Measurements from ENCODE around the gene RRP12. TPM values are rescaled to one million over a fixed set of nuclear protein-coding genes. Genes with fewer than 3 reads are reported as not detected.
"Not testable (repeated sequence)": the region's sequence is repeated elsewhere in the genome, so short reads cannot be mapped to it uniquely, and the experiment has no call there.

Gene RRP12
- total RNA-seq, 4 donors from 2014 or later = 14.6 to 30.9 (median 22.6) TPM

GRCh38 chr10:97427571-97428179, 26.5 kb upstream of the RRP12 start:
- 9 to 12% methylated on average over 9 of the region's 9 CpGs for WGBS, 2 donors
- no peak for DNase-seq (ENCODE audit: low spot score in 2 of 2)
- intact Hi-C loops (cut with DNase I; ENCODE audit: low total_unique reads) = loop anchor here (1.0 kb wide), 1 partner anchor 15 kb away; no protein-coding TSS in a partner anchor
- TF ChIP-seq POLR2A (IDR thresholded peaks at IDR 0.05) (no peak), CTCF (IDR thresholded peaks at IDR 0.05) (no peak)
- H3K4me3 ChIP-seq (ENCODE audit: low read depth, poor library complexity, severe bottlenecking) = no peak overlapping the region

DNA sequence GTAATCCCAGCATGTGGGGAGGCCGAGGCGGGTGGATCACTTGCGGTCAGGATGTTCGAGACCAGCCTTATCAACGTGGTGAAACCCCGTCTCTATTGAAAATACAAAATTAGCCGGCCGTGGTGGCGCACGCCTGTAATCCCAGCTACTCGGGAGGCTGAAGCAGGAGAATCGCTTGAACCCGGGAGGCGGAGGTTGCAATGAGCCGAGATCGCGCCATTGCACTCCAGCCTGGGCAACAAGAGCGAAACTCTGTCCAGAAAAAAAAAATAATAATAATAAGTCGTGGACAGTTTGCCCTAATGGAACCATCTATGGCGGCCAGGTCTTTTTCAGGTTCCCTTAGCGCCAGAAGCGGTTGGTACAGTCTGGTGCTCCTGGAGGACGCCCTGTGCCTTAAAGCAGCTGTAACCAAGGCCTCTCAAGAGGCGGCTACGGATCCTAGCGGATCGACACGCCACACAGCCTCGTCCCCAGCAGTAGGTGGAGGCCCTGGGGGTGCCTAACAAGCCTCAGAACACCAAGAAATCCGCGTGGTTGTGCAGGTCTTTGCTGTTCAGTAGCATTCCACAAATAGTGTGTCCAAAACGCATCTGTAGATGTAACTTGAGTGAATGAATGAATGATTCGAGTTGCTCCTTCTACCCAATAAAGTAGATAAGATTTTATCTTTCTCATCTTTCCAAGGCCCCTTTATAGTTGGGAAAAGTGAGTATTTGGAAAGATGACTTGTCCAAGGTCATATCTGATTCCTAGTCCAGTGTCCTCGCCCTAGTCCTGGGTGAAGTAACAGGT, 25.8 kb upstream of the RRP12 start:
- H3K4me3 ChIP-seq (ENCODE audit: low read depth, poor library complexity, severe bottlenecking) = peak overlapping the region; percentile 71
- WGBS, 2 donors = 11 to 15% methylated on average over 32 to 34 of the region's 34 CpGs
- DNase-seq (ENCODE audit: low spot score in 2 of 2) = no peak
- intact Hi-C loops (cut with DNase I; ENCODE audit: low total_unique reads) = no loop called here
- TF ChIP-seq POLR2A (IDR thresholded peaks at IDR 0.05) (no peak), CTCF (IDR thresholded peaks at IDR 0.05) (no peak)

DNA sequence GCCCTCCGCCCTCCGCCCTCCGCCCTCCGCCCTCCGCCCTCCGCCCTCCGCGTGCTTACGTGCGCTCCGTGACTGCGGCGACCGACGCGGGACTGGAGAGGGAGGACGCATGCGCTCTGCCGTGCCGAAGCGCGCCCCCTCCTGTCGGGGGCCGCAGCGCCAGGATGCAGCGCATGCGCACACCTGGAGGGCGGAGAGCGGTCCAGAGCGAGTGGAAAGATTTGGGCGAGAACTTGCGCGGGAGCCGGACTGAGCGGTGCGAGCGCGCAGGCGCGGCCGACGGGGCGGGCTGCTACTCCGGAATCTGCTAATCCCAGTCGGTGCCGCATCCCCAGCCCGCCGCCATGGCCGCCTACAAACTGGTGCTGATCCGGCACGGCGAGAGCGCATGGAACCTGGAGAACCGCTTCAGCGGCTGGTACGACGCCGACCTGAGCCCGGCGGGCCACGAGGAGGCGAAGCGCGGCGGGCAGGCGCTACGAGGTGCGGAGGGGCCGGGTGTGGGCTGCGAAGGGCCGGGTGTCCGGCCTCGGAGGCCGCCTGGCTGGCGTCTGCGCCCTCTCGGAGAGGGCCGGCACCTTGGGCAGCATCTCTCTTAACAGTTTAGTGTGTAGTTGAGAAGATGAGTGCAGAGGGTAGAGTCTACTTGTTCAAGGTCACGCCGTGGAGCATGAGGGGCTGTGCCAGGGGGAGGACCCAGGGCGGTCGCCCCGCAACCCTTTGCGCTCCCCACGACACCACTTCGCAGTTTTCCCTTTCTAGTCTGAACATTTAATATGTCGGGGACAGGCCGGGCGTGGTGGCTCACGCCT, 25.0 kb upstream of the RRP12 start, which contains the start of gene PGAM1:
Gene PGAM1, plus strand, starts transcription at position 228 of the 812 bp plus-strand sequence. Its CDS starts 117 bp downstream, at position 345.
- WGBS, 2 donors = 0% methylated on average over 14 to 40 of the region's 90 CpGs
- no peak for TF ChIP-seq POLR2A (IDR thresholded peaks at IDR 0.05)
- TF ChIP-seq CTCF (IDR thresholded peaks at IDR 0.05) = no peak
- peak; percentile 94 to 99 for DNase-seq (ENCODE audit: low spot score in 2 of 2)
- peak within 1 kb of the TSS; percentile 71 for H3K4me3 ChIP-seq (ENCODE audit: low read depth, poor library complexity, severe bottlenecking)
- intact Hi-C loops (cut with DNase I; ENCODE audit: low total_unique reads) = no loop called here

- WGBS, 2 donors = 78 to 79% methylated on average over 8 of the region's 8 CpGs
Measured at GRCh38 chr10:97423757-97424098, 22.6 kb upstream of the RRP12 start.

DNA sequence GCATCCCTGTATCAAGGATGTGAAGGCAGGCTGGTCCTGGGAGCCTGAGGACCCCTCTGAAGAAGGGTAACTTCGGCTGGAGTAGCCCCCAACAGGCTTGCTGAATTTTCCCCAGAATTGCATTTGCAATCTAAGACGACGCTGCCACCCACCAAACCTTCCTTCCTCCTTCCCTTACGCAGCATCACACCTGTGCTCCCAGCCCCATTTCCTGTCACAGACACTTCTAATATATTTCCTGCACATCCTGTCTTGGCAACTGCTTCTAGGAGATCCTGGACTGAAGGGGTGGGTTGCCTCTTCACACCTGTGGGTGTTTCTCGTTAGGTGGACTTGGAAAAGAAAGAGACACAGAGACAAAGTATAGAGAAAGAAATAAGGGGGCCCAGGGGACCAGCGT, 15.4 kb upstream of the RRP12 start:
- WGBS, 2 donors = 76 to 80% methylated on average over 6 of the region's 6 CpGs

More at GRCh38 chr10:97423757-97424098, 22.6 kb upstream of the RRP12 start:
- H3K4me3 ChIP-seq (ENCODE audit: low read depth, poor library complexity, severe bottlenecking); DNase-seq (ENCODE audit: low spot score in 2 of 2); intact Hi-C loops (cut with DNase I; ENCODE audit: low total_unique reads): not testable (repeated sequence)

More for the DNA sequence above, 15.4 kb upstream of the RRP12 start:
- H3K4me3 ChIP-seq (ENCODE audit: low read depth, poor library complexity, severe bottlenecking) = no peak overlapping the region
- intact Hi-C loops (cut with DNase I; ENCODE audit: low total_unique reads) = no loop called here
- TF ChIP-seq POLR2A (IDR thresholded peaks at IDR 0.05) (no peak), CTCF (IDR thresholded peaks at IDR 0.05) (no peak)
- DNase-seq (ENCODE audit: low spot score in 2 of 2) = no peak
